GM20000 (cell line): ENCODE measurements around the gene GABBR2.

Experiments used
- DNase-seq: peaks from one replicate; pipeline ENCODE4 v3.0.0; 2012; ENCODE audit warnings: low spot score
- CTCF ChIP-seq: IDR thresholded peaks from 2 replicates; pipeline ENCODE4 v1.5.1; 2012; ENCODE audit warnings: mild to moderate bottlenecking, control low read depth; ENCODE audit errors: extremely low read depth, missing control alignments

Gene GABBR2

GRCh38 chr9:98580956-98581355 lies 127.8 kb downstream of the GABBR2 start:
- DNase-seq: no peak
- TF ChIP-seq CTCF: no peak

GRCh38 chr9:98579700-98580099 lies 129.0 kb downstream of the GABBR2 start:
- DNase-seq: no peak
- no peak for TF ChIP-seq CTCF

GRCh38 chr9:98577446-98577845 lies 131.3 kb downstream of the GABBR2 start:
- TF ChIP-seq CTCF: no peak
- DNase-seq: no peak

GRCh38 chr9:98576859-98577258 lies 131.9 kb downstream of the GABBR2 start:
- no peak for DNase-seq
- no peak for TF ChIP-seq CTCF

- no peak for TF ChIP-seq CTCF
- no peak for DNase-seq
These were observed 132.4 kb downstream of the GABBR2 start for GRCh38 chr9:98576354-98576753.

- no peak for TF ChIP-seq CTCF
- DNase-seq: peak; percentile 60
These were observed 133.1 kb downstream of the GABBR2 start for GRCh38 chr9:98575379-98576346.

GRCh38 chr9:98573749-98574278 lies 134.9 kb downstream of the GABBR2 start:
- no peak for DNase-seq
- TF ChIP-seq CTCF: no peak
